TTC549 (cell line): ENCODE results near the gene CHRM3.
"Not testable (repeated sequence)": the region's sequence is repeated elsewhere in the genome, so short reads cannot be mapped to it uniquely, and the experiment has no call there.

Experiments
- FAIRE-seq: peaks from 2 replicates; lab custom pipeline; 2012; peaks lifted over from hg19 to GRCh38; lab: Jason Lieb, UNC

Gene CHRM3

DNA sequence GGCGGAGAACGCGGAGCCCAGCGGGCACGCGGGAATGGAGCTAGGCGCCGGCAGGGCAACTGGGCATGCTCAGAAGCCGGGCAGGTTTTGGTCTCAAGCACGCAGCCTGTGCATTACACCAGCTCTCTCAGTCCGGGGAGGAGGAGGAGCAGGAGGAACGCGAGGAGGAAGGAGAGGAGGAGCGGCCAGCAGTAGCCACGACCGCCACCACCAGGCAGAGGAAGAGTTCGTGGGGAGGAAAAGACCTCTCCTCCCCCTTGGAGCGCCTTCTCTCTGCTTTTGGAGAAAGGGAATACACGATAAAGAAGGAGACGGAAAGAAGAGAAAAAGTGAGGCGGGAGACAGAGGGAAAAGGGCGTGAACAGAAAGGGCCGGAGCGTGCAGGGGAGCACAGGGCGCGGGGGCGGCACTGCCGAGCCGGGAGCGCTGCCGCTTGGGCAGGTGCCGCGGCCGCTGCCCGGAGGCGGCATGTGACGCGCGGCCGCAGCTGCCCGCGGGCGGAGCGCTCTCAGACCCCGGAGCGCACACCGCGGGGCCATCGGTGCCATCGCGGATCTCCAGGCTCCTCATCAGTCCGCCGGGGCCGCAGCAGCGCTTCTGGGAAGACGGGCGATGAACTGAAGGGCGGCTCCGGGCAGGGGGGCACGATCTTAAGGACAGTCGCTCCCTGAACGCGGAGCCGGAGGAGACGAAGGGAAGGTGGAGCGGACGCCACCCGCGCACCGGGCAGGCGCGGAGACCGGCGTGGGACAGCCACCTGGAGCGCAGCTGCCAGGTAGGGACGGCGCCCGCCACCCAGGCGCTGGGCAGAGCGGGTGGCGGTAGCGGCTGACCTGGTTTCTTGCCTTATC, at the start of gene CHRM3:
Gene CHRM3 (plus strand): TSS at position 116 of the 851 bp plus-strand sequence. CDS start 520,884 bp downstream, outside the sequence.
- no peak for FAIRE-seq

DNA sequence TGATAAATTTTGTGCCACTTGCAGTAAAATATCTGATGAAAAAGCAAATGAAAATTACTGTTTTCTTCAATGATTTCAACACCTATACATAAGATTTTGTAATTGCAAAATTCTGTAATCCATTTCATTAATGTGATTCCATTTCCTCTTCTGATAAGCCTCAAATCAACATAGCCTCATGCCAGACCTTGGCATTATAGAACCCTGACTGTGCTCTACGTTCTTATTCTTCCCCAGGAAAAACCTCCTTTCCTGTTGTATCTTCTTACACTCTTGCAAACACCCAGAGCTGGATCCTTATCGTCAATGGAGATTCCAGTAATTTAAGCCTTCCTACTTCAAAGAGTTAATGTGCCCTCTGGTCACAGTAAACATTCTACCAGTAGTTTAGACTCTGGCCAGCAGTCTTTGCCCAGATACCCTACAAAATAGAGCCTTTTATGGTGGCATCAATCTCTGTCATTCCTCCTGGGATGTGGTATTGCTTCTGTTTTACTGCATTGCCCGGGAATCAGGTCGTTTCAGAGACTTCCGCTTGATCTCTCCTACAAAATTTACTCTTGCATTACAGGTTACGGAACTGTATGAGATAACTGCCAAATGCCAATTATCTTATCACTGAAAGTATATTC, 48.5 kb upstream of the CHRM3 start:
- no peak for FAIRE-seq

DNA sequence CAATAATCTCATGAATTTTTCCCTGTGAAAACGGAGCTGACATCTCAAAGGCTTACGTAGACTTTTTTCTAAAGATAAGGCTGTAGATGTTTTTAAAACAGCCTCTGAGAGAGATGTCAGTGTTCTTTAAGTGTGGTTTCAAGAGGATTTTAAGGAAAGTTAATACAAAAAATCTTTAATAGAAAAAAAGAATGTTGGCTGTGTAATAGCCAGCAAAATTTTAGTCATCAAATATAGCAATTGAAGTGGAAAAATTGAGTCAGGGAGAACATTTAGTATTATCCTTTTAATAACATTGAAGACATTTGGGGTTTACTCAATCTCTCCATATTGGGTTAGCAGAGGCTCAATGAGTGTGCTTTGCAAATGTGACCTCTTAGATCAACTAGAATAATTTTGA, 38.6 kb upstream of the CHRM3 start:
- no peak for FAIRE-seq

DNA sequence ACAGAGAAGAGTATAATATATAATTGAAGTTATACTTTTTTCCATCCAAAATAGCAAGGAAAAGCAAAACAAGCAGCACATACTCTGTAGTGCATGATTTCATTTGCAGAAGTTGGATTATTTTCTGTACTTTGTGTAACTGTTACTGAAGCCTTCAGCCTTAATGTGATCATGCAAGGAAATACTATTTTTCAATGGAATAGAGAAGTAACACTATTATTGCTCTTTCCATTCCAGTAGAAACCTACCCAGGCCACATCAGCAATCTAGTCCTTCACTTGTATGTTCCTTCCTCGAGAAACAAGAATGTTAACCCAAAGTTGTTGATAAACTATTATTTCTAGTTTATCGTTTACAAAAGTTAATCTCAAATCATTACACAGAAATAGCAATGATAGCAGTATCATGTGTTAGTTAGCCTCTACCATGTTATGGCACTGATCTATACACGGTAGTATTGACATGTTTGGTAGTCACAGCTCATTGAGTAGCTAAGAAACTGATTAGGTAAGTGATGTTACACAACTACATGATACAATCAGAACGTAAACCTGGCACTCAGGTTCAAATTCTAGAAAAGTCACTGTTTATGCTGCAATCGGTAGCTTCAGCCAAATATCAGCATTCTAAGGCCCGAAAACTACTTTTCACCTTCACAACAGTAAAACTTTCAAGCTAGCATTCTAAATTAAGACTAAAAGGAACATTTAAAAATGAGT, 37.6 kb upstream of the CHRM3 start:
- no peak for FAIRE-seq

DNA sequence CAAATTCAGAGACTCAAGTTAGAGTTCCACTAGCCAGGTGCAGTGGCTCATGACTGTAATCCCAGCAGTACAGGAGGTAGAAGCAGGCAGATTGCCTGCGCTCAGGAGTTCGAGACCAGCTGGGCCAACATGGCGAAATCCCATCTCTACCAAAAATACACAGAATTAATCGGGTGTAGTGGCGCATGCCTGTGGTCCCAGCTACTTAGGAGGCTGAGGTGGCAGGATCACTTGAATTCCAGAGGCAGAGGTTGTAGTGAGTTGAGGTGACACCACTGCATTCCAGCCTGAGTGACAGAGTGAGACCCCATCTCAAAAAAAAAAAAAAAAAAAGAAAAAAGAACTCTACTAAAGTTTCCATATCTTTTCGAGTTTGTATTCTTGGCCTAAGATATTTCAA, 36.7 kb upstream of the CHRM3 start:
- no peak for FAIRE-seq

DNA sequence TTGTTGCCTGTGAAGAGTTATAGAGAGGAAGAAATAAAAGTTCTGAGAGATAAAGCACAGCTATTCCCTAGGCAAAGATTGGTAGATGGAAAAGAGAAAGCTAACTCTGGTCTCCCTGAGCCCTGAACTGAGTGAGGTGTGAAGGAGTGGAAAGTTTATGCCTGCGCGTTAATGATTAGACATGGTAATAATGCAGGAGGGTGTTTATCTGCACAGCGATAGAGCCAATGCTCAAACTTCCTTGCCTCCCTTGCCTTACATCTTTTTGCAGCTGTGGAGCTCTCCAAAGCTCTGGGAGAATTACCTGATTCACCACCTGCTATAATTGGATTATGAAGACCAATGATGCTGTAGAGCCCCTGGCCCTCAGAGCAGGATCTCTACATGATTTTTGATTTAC, 32.8 kb upstream of the CHRM3 start:
- no peak for FAIRE-seq

DNA sequence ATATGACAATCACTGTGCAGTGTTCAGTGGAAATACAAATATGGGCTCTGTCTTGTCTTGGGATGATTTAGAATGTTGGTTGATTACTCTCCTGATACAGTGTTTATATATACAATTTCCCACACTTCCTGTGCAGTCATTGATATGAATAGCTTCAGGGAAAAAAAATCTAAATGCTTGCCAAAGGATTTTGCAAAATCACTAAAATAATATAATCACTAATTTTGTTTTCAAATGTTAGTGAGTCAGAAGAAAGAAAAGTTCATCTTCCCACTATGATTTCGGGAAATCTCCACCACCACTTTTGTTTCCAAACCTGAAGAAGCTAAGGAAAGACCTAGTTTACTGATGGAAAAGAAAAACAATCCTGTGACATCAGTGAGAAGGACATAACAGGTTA, 32.1 kb upstream of the CHRM3 start:
- no peak for FAIRE-seq

DNA sequence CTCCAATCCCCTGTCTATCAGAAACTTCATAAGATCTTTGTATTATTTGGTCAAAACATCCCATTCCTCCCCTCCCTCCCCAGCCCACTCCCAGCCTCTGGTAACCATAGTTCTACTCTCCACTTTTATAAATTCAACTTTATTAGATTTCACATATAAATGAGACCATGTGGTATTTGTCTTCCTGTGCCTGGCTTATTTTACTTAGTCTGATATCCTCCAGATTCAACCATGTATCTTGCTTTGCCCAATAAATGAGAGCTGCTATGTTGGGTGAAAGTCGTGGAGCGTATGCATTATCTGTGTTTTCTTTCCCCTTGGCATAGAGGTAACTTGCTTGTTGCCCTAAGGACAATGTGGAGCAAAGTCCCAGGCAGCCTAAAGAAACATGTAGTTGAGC, 28.5 kb upstream of the CHRM3 start:
- FAIRE-seq, result no peak

DNA sequence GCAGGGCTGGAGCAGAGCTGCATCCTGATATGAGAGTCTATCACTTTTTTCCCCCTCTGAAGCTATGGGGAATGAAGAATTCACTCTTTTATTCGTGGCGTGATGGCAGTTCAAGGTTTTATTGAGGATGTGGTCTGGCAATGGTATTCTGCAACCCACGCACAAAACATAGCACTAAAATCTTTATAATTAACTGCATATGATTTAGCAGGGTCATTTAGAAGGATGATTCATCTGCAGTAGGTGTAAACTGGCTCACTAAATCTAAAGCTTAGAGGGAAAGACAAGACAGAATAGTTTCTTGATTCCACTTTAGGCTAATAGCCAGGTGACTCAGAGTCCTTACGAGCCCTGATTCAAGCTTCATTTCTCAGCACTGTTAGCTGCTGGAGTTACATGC, 25.0 kb upstream of the CHRM3 start:
- FAIRE-seq, result no peak

DNA sequence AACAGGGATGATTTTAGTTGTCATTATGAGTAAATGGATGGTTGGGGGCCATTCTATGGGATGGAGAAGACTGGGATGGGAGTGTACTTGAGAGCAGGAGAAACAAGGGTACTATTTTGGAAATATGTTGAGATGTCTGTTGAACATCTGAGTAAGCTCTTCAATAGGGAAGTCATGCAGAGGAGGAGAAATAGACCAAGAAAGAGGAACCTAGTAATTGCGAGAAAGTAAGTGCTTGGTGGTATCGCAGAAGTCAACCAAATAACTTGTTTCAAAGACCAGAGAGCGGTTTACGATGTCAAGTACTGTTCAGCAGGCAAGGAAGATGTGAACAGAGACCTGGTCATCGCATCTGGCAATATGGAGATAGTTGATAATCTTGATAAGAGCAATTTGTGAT, 22.4 kb upstream of the CHRM3 start:
- no peak for FAIRE-seq

DNA sequence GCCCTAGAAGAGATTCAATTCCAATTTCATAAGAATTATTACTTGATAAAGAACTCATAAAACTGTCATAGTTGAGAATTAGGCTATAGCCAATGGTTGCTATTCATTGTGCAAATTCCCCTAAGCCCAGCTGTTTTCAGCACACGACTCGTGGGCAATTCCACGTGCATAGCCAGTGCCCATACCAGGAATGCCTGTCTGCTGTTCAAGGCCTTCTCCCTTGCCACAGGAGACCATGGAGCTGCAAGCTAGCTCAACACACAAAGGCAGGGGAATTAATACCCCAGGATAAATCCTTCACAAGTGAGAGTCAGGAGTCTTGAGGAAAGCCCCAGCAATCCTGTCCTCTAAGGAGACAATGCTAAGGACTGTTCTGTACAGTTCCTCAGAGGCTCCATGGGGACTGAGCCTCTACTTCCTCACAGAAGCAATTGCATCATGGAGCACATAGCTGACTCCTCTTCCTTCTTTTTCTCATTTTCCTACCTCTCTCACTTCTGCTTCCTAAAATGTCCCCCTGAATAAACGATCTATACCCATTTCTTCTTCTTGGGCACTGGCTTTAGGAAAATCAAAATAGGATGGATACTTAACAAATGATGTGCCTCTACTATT, 19.1 kb upstream of the CHRM3 start:
- no peak for FAIRE-seq

DNA sequence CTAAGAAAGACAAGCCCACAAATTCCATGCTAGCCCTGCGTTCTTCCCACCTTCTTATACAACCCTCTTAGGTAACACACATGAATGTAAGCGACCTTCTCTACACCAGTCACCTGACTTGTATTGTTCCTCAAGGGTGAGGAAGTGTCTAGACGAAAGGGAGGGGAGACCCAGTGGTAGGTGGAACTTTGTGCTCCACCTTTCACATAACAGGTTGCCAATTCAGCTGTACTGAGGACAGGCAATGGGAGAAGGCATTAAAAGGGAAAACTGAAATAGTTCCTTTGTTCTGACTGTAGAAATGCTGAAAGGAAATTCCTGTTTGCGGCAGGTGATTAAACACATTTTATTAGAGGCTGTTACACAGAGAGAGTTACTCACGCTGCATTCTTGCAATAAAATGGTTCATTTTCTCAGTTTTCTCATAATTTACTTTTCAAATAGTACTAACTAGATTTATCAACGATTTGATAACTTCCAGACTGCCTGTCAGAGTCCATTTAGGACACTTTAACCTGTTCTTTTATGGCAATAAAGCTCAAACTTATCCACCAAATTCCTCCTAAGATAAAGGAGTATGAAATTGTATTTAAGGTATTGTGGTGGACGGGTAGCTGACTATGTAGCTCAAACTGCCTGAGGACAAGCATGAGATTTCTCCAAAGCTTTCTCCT, 17.8 kb upstream of the CHRM3 start:
- no peak for FAIRE-seq

DNA sequence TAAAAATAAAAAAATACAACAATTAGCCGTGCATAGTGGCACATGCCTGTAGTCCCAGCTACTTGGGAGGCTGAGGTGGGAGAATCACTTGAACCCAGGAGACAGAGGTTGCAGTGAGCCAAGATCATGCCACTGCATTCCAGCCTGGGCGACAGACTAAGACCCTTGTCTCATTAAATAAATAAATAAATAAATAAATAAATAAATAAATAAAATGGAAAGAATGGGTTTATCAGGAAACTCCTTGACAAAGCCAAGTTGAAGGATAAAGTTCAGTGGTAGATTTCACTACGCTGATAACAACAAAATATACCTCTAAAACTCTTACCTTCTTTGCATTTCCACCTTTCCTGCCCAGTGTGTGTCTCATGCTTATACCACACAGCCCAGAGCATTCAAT, 15.5 kb upstream of the CHRM3 start:
- not testable (repeated sequence) for FAIRE-seq

DNA sequence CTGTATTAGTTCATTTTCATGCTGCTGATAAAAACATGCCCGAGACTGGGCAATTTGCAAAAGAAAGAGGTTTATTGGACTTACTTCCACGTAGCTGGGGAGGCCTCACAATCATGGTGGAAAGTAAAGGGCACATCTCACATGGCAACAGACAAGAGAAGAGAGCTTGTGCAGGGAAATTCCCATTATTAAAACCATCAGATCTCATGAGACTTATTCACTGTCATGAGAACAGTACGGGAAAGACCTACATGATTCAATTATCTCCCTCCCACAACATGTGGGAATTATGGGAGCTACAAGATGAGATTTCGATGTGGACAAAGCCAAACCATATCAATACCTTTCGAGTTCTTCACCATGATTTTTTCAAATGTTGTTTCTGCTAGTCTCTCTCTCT, 3.7 kb upstream of the CHRM3 start:
- FAIRE-seq, result no peak

DNA sequence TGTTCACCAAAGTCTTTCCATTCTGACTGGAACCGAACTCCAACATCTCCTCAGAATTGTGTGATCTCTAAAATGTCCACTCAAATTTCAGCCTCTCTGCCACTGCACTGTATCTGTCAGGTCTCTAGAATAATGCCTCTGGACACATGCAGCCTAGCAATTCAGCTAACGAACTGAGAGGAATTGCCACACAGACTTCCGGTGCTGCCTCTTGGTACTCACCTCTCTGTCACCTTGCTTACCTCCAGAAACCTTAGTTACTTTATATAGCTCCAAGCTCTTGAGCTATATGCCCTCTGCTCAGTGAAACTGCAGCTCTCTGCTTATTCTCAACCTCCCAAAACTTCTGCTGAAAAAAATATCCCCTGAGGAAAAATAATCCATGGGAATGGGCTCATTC, 2.7 kb upstream of the CHRM3 start:
- FAIRE-seq, result no peak

DNA sequence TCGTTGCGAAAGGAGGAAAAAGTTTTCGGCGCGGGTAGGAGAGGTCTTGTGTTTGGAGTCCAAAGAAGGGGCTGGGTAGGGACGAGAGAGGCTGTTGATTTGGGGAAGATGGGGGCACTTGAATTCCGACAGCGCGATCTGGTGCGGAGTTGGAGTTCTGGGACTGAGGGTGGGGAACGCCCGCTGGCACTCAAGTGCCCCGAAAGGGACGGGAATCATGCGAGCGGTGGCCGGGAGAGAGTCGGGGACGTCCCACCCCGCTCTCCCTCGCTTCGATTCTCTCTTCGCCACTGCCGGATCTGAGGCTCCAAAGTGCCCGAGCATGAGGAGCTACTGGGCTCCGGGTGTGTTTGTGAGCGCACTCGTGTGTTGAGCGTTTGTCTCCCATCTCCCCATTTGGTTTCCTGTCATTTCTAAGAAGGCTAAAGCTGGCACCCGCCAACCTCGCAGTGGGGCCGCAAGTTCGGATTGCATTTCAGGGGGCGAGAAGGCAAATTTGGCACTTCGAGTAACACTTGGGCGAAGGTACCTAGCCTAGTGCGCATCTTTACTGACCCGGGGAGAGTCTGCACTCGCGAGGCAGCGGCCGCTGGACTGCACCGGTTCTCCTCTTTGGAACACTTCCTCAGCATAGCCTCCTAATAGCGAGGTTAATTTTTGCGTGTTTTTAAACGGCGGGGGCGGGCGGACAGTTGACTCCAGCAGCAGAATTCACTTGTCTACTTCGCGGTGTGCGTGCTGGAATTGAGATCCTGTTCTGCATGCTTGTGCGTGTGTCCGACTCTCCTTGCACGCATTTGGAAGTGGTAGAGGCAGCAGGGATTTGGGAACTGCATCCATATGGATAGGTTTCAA, 1.2 kb downstream of the CHRM3 start:
- FAIRE-seq, result no peak

DNA sequence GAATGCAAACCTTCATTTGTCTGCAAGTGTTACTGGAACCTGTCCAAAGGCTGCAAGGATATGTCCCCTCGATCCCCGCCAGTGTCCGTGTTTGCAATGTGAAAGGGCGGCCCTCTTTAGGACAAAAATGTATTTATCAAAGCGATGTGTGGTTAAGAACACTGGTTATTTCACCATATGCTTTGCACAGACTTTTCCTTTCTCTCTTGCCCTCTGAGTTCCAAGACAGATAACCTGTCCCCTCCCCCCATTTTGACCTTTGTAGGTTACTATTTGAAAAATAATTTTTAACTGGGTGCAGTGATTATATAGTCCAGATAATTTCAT, 1.8 kb downstream of the CHRM3 start:
- no peak for FAIRE-seq

DNA sequence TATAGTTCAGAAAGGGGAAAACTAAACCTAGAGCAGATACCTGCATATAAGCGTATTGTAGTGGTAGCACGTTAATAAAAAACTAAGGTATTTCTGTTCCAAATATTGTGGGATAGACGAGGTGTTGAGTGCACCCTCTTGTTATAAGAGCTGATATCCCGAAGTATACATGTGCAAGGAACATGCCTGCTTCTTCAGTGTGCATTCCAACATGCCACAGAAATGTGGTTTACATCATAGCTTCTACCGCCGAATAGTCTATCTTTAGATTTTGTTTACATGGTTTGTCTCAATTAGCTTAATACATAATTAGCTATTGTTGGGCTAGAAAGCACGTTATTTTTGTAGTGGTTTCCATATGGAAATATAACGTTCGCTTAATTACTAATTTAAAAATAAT, 2.2 kb downstream of the CHRM3 start:
- FAIRE-seq, result no peak

DNA sequence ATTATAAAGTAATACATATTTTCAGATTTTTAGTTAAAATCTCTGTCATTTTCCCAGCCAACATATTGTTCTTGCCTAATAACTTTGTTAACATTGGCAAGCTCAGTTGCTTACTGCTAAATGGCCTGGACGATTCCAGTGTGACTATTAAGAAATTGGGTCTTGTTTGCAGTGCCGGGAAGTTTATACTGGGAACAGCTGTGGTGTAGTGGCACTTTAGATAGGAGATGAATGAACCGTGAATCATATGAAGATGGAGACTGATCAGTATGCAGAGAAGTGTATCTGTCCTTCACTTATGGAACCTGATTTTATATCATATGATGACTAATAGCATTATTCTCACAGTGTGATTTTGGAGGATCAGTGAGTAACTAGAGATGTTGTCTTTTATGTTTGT, 3.3 kb downstream of the CHRM3 start:
- no peak for FAIRE-seq

DNA sequence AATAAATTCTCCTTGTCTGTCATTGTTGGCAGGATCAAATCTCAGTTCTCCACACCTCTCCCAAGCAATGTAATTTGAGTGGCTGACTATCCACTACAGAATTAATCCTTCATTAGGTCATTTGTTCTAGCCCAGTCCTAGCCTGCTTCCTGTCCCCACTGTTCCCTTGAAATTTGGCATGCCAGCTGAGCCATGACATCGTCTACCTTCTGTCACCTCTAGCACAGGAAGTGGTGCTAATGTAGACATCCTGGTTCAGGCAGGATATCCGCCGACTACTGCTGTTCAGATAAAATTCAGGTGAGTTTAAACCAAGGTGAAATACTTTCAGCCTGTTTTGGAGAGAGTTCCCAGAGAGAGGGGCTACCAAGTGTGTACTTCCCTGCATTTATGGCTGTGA, 5.9 kb downstream of the CHRM3 start:
- FAIRE-seq, result no peak

DNA sequence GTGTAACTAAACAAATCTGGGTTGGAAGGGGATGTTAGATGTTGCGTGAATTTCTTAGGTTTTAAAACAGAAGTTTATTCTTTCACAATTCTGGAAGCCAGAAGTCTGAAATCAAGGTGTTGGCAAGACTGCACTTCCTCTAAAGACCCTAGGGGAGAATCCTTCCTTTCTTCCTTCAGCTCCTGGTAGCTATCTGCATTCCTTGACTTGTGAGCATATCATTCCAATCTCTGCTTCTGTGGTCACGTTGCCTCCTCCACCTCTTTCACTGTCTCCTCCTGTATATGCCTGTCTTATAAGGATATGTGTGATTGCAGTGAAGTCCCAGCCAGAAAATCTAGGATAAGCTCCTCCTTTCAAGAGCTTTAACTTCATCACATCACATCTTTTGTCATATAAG, 7.7 kb downstream of the CHRM3 start:
- FAIRE-seq, result no peak

DNA sequence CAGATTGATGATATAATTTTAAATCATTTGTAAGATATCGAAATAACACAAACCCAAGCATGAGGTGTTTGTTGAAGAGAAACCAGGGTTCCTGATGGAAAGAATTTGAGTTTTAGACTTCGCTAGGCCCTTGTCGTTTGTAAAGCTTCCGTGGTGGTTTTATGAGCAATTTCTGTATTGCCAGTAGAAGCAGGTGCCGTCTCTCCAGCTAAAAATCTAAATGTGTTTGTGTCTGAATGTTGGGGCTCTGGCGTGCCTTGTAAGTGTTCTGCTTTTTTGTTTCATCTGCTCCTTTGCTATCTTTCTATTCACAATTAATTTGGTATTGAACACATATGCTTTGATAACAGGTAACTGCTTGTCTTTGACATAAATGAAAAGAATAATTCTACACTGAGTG, 27.5 kb downstream of the CHRM3 start:
- FAIRE-seq, result no peak
